Measurements from ENCODE around the gene MCM8.

- TF ChIP-seq, protein P1, sequence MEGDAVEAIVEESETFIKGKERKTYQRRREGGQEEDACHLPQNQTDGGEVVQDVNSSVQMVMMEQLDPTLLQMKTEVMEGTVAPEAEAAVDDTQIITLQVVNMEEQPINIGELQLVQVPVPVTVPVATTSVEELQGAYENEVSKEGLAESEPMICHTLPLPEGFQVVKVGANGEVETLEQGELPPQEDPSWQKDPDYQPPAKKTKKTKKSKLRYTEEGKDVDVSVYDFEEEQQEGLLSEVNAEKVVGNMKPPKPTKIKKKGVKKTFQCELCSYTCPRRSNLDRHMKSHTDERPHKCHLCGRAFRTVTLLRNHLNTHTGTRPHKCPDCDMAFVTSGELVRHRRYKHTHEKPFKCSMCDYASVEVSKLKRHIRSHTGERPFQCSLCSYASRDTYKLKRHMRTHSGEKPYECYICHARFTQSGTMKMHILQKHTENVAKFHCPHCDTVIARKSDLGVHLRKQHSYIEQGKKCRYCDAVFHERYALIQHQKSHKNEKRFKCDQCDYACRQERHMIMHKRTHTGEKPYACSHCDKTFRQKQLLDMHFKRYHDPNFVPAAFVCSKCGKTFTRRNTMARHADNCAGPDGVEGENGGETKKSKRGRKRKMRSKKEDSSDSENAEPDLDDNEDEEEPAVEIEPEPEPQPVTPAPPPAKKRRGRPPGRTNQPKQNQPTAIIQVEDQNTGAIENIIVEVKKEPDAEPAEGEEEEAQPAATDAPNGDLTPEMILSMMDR (IDR thresholded peaks at IDR 0.05; ENCODE audit: low read depth, low read length, poor library complexity, severe bottlenecking), result no peak
- no peak for TF ChIP-seq EZH2phosphoT487 (IDR thresholded peaks at IDR 0.05; ENCODE audit: borderline replicate concordance, low read length)
Observed at GRCh38 chr20:5969940-5970339, 19.5 kb downstream of the MCM8 start.
